Neuronal stem cell (in vitro differentiated cells): ENCODE results near the gene FLRT1.

Source experiments
- DNase-seq: peaks from one replicate; pipeline ENCODE4 v3.0.0-alpha.2; 2013; ENCODE audit warnings: low spot score
- H2AFZ ChIP-seq: one replicate; pipeline ENCODE4 v1.6.1; 2013; ENCODE audit warnings: mild to moderate bottlenecking, low read length, inconsistent platforms
- H2AK5ac ChIP-seq: 2 replicates; pipeline ENCODE4 v1.6.1; 2013; ENCODE audit warnings: low read depth, mild to moderate bottlenecking, inconsistent platforms, low read length, moderate library complexity, mixed read lengths
- H2BK120ac ChIP-seq: 2 replicates; pipeline ENCODE4 v1.6.1; 2013; ENCODE audit warnings: low read depth, mild to moderate bottlenecking, inconsistent platforms, low read length, moderate library complexity, mixed read lengths
- H2BK12ac ChIP-seq: one replicate; pipeline ENCODE4 v1.6.1; 2013; ENCODE audit warnings: low read length, inconsistent platforms
- H2BK15ac ChIP-seq: 2 replicates; pipeline ENCODE4 v1.6.1; 2013; ENCODE audit warnings: mild to moderate bottlenecking, low read length, inconsistent platforms, mixed read lengths
- H2BK5ac ChIP-seq: one replicate; pipeline ENCODE4 v1.6.1; 2013; ENCODE audit warnings: inconsistent platforms, mild to moderate bottlenecking, low read length, moderate library complexity
- H3K14ac ChIP-seq: one replicate; pipeline ENCODE4 v1.6.1; 2013; ENCODE audit warnings: low read length, inconsistent platforms
- H3K18ac ChIP-seq: 2 replicates; pipeline ENCODE4 v1.6.1; 2013; ENCODE audit warnings: low read length, inconsistent platforms
- H3K23ac ChIP-seq: 2 replicates; pipeline ENCODE4 v1.6.1; 2013; ENCODE audit warnings: low read depth, mild to moderate bottlenecking, mixed read lengths, low read length, inconsistent platforms; ENCODE audit not compliant: poor library complexity
- H3K27ac ChIP-seq: replicated peaks from 3 replicates; pipeline ENCODE4 v1.5.1; 2013; ENCODE audit warnings: low read length, inconsistent platforms
- H3K27me3 ChIP-seq, 3 experiments: 2 replicates each; pipeline ENCODE4 v1.6.1; 2013; ENCODE audit warnings: low read length in 3 of 3, mild to moderate bottlenecking in 2 of 3, inconsistent platforms in 1 of 3, low read depth in 1 of 3, mixed read lengths in 1 of 3, moderate library complexity in 1 of 3; ENCODE audit not compliant: control insufficient read depth in 3 of 3, insufficient read depth in 3 of 3
- H3K36me3 ChIP-seq, 2 donors: replicated peaks in 1 of 2; 2 replicates each; pipeline ENCODE4 v1.6.1; 2013; ENCODE audit warnings: low read length in 2 of 2; ENCODE audit not compliant: control insufficient read depth in 2 of 2, insufficient read depth in 2 of 2
- H3K4ac ChIP-seq: 2 replicates; pipeline ENCODE4 v1.6.1; 2013; ENCODE audit warnings: inconsistent platforms, mild to moderate bottlenecking, low read length, moderate library complexity
- H3K4me1 ChIP-seq, 2 donors: 1 replicate in 1 of 2; 2 replicates in 1 of 2; pipeline ENCODE4 v1.6.1; 2013; ENCODE audit warnings: low read length in 2 of 2, low read depth in 1 of 2; ENCODE audit not compliant: control insufficient read depth in 2 of 2, insufficient read depth in 1 of 2
- H3K4me2 ChIP-seq: one replicate; pipeline ENCODE4 v1.6.1; 2013; ENCODE audit warnings: mild to moderate bottlenecking, low read length, inconsistent platforms; ENCODE audit not compliant: insufficient read depth, poor library complexity, severe bottlenecking
- H3K4me3 ChIP-seq, 2 donors: 2 replicates each; pipeline ENCODE4 v1.5.1; 2013; ENCODE audit warnings: low read length in 2 of 2, mild to moderate bottlenecking in 2 of 2, inconsistent platforms in 1 of 2, moderate library complexity in 1 of 2
- H3K79me1 ChIP-seq: one replicate; pipeline ENCODE4 v1.6.1; 2013; ENCODE audit warnings: low read depth, mild to moderate bottlenecking, inconsistent platforms, low read length, moderate library complexity
- H3K9ac ChIP-seq: one replicate; pipeline ENCODE4 v1.6.1; 2013; ENCODE audit warnings: mild to moderate bottlenecking, low read depth, low read length, inconsistent platforms; ENCODE audit not compliant: poor library complexity
- H3K9me3 ChIP-seq, 2 donors: replicated peaks in 1 of 2; 2 replicates each; pipeline versions ENCODE3 to v1.6.1; 2013; ENCODE audit warnings: low read length in 2 of 2, mild to moderate bottlenecking in 2 of 2, inconsistent platforms in 1 of 2, low read depth in 1 of 2, mixed read lengths in 1 of 2, moderate library complexity in 1 of 2; ENCODE audit not compliant: control insufficient read depth in 2 of 2, insufficient read depth in 1 of 2
- H4K8ac ChIP-seq: one replicate; pipeline ENCODE4 v1.6.1; 2013; ENCODE audit warnings: low read depth, mild to moderate bottlenecking, inconsistent platforms, low read length, moderate library complexity
- H4K91ac ChIP-seq: one replicate; pipeline ENCODE4 v1.6.1; 2013; ENCODE audit warnings: low read length, low read depth, mild to moderate bottlenecking, inconsistent platforms; ENCODE audit not compliant: poor library complexity
- WGBS, 2 donors: extraction: QIAGEN DNeasy Blood & Tissue Kit; methylation state at CpG; one replicate each; pipeline ENCODE4 v1.1.7; 2013; ENCODE audit warnings: missing lambda C conversion rate in 2 of 2, mixed read lengths in 1 of 2; ENCODE audit not compliant: insufficient read length in 2 of 2, insufficient replicate concordance in 1 of 2; ENCODE audit errors: extremely low coverage in 2 of 2; 5-methylcytosine and 5-hydroxymethylcytosine counted together

Gene FLRT1

DNA sequence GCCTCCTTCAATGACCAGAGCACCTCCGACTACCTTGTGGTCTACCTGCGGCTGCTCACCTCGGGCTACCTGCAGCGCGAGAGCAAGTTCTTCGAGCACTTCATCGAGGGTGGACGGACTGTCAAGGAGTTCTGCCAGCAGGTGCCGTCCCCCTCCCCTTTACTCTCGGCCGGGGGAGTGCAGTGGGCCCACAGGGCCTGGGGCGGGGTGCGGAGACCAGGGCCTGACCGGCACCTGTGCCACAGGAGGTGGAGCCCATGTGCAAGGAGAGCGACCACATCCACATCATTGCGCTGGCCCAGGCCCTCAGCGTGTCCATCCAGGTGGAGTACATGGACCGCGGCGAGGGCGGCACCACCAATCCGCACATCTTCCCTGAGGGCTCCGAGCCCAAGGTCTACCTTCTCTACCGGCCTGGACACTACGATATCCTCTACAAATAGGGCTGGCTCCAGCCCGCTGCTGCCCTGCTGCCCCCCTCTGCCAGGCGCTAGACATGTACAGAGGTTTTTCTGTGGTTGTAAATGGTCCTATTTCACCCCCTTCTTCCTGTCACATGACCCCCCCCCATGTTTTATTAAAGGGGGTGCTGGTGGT, 38.5 kb upstream of the FLRT1 start:
- DNase-seq = no peak
- H4K8ac ChIP-seq = no peak overlapping the region
- no peak overlapping the region for H2BK120ac ChIP-seq
- no CpG with 5 or more reads among the region's 27 CpGs for WGBS, 2 donors
- H3K4me2 ChIP-seq = no peak overlapping the region
- peaks cover 27 to 66% of the 10 kb centered on the region in 2 donors for H3K36me3 ChIP-seq
- peak overlapping the region; percentile 7 for H3K9ac ChIP-seq
- H3K9me3 ChIP-seq = no peaks in the 10 kb centered on the region
- H2BK15ac ChIP-seq = no peak overlapping the region
- peaks cover 0 to 24% (median 0%) of the 10 kb centered on the region in 3 experiments for H3K27me3 ChIP-seq
- H3K14ac ChIP-seq = peak overlapping the region; percentile 64
- no peak overlapping the region for H3K4ac ChIP-seq
- H3K27ac ChIP-seq = no peak overlapping the region
- H4K91ac ChIP-seq = no peak overlapping the region
- no peak overlapping the region for H2AK5ac ChIP-seq
- no peak overlapping the region for H3K23ac ChIP-seq
- no peak overlapping the region for H2BK5ac ChIP-seq
- H2AFZ ChIP-seq = no peak overlapping the region
- H3K79me1 ChIP-seq = peaks cover 12% of the 10 kb centered on the region
- no peak overlapping the region for H2BK12ac ChIP-seq
- no peak overlapping the region for H3K18ac ChIP-seq
- H3K4me3 ChIP-seq = no peak overlapping the region
- H3K4me1 ChIP-seq = peaks cover 0 to 16% of the 10 kb centered on the region in 2 donors

GRCh38 chr11:63997801-63998337, 37.9 kb upstream of the FLRT1 start:
- H3K4me2 ChIP-seq = no peak overlapping the region
- H3K27me3 ChIP-seq = peaks cover 0 to 26% (median 0%) of the 10 kb centered on the region in 3 experiments
- H3K23ac ChIP-seq = peak overlapping the region; percentile 96
- H2BK5ac ChIP-seq = no peak overlapping the region
- peak overlapping the region; percentile 72 for H3K9ac ChIP-seq
- no CpG with 5 or more reads among the region's 11 CpGs for WGBS, 2 donors
- no peak overlapping the region for H2BK120ac ChIP-seq
- H2BK12ac ChIP-seq = peak overlapping the region; percentile 46
- H3K36me3 ChIP-seq = peaks cover 26 to 64% of the 10 kb centered on the region in 2 donors
- H3K18ac ChIP-seq = peak overlapping the region; percentile 35
- no peak overlapping the region for H2AFZ ChIP-seq
- H2AK5ac ChIP-seq = peak overlapping the region; percentile 96
- no peak overlapping the region for H4K91ac ChIP-seq
- peak overlapping the region in 1 of 2 donors; percentile 21 for H3K4me3 ChIP-seq
- peaks cover 0 to 16% of the 10 kb centered on the region in 2 donors for H3K4me1 ChIP-seq
- H3K9me3 ChIP-seq = no peaks in the 10 kb centered on the region
- DNase-seq = no peak
- no peak overlapping the region for H2BK15ac ChIP-seq
- no peak overlapping the region for H3K4ac ChIP-seq
- H4K8ac ChIP-seq = no peak overlapping the region
- no peak overlapping the region for H3K27ac ChIP-seq
- peaks cover 11% of the 10 kb centered on the region for H3K79me1 ChIP-seq
- H3K14ac ChIP-seq = no peak overlapping the region

DNA sequence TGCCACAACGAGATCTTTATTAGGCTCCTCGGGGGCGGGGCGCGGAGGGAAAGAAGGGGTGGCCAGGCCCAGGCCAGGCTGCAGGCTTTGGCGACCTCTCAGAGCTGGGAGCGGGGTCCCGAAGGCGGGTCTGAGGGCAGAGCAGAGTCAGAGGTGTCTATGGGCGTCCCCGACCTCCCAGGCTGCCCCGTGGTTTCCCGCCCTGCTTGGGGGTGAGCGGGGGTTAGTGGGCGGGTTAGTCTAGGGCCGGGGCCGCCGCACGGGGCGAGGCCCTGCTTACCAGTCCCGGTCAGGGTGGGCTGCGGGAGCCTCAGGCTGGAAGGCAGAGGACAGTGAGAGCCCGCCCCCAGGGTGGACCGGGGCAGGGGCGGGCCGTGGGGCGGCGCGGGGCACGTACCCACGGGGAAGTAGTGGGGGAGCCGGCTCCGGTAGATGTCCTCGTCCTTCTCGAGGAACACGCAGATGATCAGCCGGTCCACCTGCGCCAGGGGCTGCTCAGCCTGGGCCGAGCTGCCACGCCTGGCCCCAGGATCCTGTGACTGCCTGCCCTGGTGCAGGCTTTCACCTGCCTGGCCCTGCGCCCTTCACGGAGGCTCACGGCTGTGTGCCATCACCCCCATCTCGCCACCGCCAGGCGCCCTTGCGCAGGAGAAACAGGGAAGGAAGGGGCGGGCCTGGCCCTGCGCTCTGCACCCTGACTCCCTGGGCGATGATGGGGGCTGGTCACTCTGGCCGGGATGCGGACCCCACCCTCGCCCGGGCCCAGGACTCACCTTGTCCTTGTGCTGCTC, 37.0 kb upstream of the FLRT1 start:
- peaks cover 9% of the 10 kb centered on the region for H3K79me1 ChIP-seq
- peaks cover 0 to 26% (median 0%) of the 10 kb centered on the region in 3 experiments for H3K27me3 ChIP-seq
- no CpG with 5 or more reads among the region's 54 CpGs for WGBS, 2 donors
- H2AFZ ChIP-seq = no peak overlapping the region
- peak overlapping the region; percentile 96 for H3K23ac ChIP-seq
- H3K4me2 ChIP-seq = peak overlapping the region; percentile 83
- peak overlapping the region in 1 of 2 donors; percentile 67 for H3K4me3 ChIP-seq
- H2BK12ac ChIP-seq = no peak overlapping the region
- H3K27ac ChIP-seq = no peak overlapping the region
- H2BK5ac ChIP-seq = peak overlapping the region; percentile 75
- no peak overlapping the region for H3K4ac ChIP-seq
- peak overlapping the region; percentile 99 for H2BK120ac ChIP-seq
- peak overlapping the region; percentile 97 for H3K14ac ChIP-seq
- peaks cover 0 to 16% of the 10 kb centered on the region in 2 donors for H3K4me1 ChIP-seq
- H3K9ac ChIP-seq = peak overlapping the region; percentile 89
- peak overlapping the region; percentile 9 for H4K91ac ChIP-seq
- DNase-seq = peak; percentile 32
- peak overlapping the region; percentile 78 for H2BK15ac ChIP-seq
- H2AK5ac ChIP-seq = peak overlapping the region; percentile 75
- no peaks in the 10 kb centered on the region for H3K9me3 ChIP-seq
- no peak overlapping the region for H4K8ac ChIP-seq
- H3K36me3 ChIP-seq = peaks cover 22 to 58% of the 10 kb centered on the region in 2 donors
- peak overlapping the region; percentile 94 for H3K18ac ChIP-seq
